ENCODE measurements around the gene ZG16B.

- TF ChIP-seq CTCF (conservative IDR thresholded peaks at IDR 0.05; ENCODE audit: low read depth, low read length) = no peak
- TF ChIP-seq EZH2 (IDR thresholded peaks at IDR 0.05; ENCODE audit: low read length, unreplicated experiment) = no peak
Observed at GRCh38 chr16:2784358-2785100, 45.6 kb upstream of the ZG16B start.

All from PC-3 (cell line).